PC-3 (cell line): ENCODE data around the gene SELENOM.

ENCODE experiments used
- EZH2 ChIP-seq: fragments of 300-600 bp; sonication (generic); IDR thresholded peaks from one replicate; pipeline ENCODE4 v1.6.1; 2017; ENCODE audit warnings: antibody characterized with exemption, mild to moderate bottlenecking, low read length; ENCODE audit not compliant: unreplicated experiment
- EZH2phosphoT487 ChIP-seq: fragments of 300-600 bp; sonication (generic); IDR thresholded peaks from 2 replicates; pipeline ENCODE4 v1.6.1; 2018; ENCODE audit warnings: mild to moderate bottlenecking, antibody characterized with exemption, low read length, borderline replicate concordance
- TF ChIP-seq, protein P1 (sequence below): fragments of 300-600 bp; sonication (generic); conservative IDR thresholded peaks from 2 replicates; pipeline ENCODE4 v1.5.1; 2017; ENCODE audit warnings: antibody characterized with exemption, low read depth, mild to moderate bottlenecking, low read length

DNA sequence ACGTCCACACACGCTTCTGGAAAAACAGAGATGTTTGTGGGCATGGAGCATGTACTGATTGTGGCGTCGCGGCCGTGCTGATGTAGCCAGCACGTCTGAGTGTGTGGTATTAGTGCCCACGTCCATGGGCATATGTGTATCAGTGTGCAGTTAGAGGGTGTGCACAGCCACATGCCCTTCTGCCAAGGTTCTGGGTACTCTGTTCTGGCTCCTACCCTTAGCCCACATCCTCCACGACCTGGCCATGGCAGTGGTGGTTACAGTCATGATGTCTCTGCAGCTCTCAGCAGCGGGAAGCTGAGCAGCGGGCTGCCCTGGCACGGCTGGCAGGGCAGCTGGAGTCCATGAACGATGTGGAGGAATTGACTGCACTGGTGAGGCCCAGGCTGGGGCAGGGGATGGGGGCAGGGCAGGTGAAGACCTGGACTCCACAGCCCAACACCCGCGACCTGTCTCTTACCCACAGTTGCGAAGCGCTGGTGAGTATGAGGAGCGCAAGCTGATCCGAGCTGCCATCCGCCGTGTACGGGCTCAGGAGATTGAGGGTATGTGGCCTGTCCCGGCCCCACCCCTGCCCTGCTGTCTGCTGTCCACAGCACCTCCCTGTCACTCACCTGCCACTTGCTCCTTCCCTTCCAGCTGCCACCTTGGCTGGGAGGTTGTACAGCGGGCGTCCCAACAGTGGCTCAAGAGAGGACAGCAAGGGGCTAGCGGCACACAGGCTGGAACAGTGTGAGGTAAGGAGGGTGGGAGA, 19.0 kb downstream of the SELENOM start:
- TF ChIP-seq, protein P1, sequence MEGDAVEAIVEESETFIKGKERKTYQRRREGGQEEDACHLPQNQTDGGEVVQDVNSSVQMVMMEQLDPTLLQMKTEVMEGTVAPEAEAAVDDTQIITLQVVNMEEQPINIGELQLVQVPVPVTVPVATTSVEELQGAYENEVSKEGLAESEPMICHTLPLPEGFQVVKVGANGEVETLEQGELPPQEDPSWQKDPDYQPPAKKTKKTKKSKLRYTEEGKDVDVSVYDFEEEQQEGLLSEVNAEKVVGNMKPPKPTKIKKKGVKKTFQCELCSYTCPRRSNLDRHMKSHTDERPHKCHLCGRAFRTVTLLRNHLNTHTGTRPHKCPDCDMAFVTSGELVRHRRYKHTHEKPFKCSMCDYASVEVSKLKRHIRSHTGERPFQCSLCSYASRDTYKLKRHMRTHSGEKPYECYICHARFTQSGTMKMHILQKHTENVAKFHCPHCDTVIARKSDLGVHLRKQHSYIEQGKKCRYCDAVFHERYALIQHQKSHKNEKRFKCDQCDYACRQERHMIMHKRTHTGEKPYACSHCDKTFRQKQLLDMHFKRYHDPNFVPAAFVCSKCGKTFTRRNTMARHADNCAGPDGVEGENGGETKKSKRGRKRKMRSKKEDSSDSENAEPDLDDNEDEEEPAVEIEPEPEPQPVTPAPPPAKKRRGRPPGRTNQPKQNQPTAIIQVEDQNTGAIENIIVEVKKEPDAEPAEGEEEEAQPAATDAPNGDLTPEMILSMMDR, result no peak
- TF ChIP-seq EZH2 (no peak), EZH2phosphoT487 (no peak)
